ENCODE results near the gene GLE1. TPM values are rescaled to one million over a fixed set of nuclear protein-coding genes. Genes with fewer than 3 reads are reported as not detected.
"Not testable (repeated sequence)": the region's sequence is repeated elsewhere in the genome, so short reads cannot be mapped to it uniquely, and the experiment has no call there.

The GLE1 gene
- total RNA-seq, 1 donor from 2014 or later, result 17.5 TPM

GRCh38 chr9:128577206-128577605, 72.7 kb downstream of the GLE1 start:
- no peak overlapping the region for H3K4me2 ChIP-seq (ENCODE audit: low read length)
- no peaks in the 10 kb centered on the region for H3K27me3 ChIP-seq (ENCODE audit: insufficient read depth, low read length)
- H4K20me1 ChIP-seq (ENCODE audit: insufficient read depth, low read length), result peaks cover 76% of the 10 kb centered on the region
- no peak for FAIRE-seq
- Mint-ChIP-seq H3K27me3 (ENCODE audit: low read depth, unreplicated experiment) (no peaks in the 10 kb centered on the region), H3K27ac (ENCODE audit: unreplicated experiment) (peak overlapping the region; percentile 58), H3K36me3 (ENCODE audit: low read depth, unreplicated experiment) (peaks cover 45% of the 10 kb centered on the region), H3K4me1 (ENCODE audit: low read depth, unreplicated experiment) (peaks cover 14% of the 10 kb centered on the region), H3K9me3 (ENCODE audit: unreplicated experiment) (no peaks in the 10 kb centered on the region), H3K4me3 (ENCODE audit: unreplicated experiment) (no peak overlapping the region)
- DNase-seq (ENCODE audit: low read depth), result no peak
- H3K9me3 ChIP-seq (ENCODE audit: insufficient read depth, low read depth, low read length), result no peaks in the 10 kb centered on the region
- H3K4me3 ChIP-seq (ENCODE audit: insufficient read depth, low read depth, low read length), result no peak overlapping the region
- no peak overlapping the region for H3K9ac ChIP-seq (ENCODE audit: low read length)
- peaks cover 90% of the 10 kb centered on the region for H3K36me3 ChIP-seq (ENCODE audit: insufficient read depth, low read length)
- peaks cover 22% of the 10 kb centered on the region for H3K79me2 ChIP-seq (ENCODE audit: insufficient read depth, low read length)
- H3K4me1 ChIP-seq (ENCODE audit: insufficient read depth, low read length), result peaks cover 11% of the 10 kb centered on the region
- H3K27ac ChIP-seq (ENCODE audit: low read depth, low read length), result no peak overlapping the region
- TF ChIP-seq CTCF (IDR thresholded peaks at IDR 0.05; ENCODE audit: insufficient read depth, low read depth, low read length) (no peak), EZH2 (IDR thresholded peaks at IDR 0.05; ENCODE audit: insufficient read depth, low read length) (no peak)
- H2AFZ ChIP-seq (ENCODE audit: low read depth, low read length), result no peak overlapping the region

GRCh38 chr9:128579194-128579593, 74.7 kb downstream of the GLE1 start:
- no peak overlapping the region for H3K9ac ChIP-seq (ENCODE audit: low read length)
- FAIRE-seq (no peak), DNase-seq (ENCODE audit: low read depth) (no peak)
- peaks cover 95% of the 10 kb centered on the region for H3K36me3 ChIP-seq (ENCODE audit: insufficient read depth, low read length)
- no peaks in the 10 kb centered on the region for H3K9me3 Mint-ChIP-seq (ENCODE audit: unreplicated experiment)
- no peak overlapping the region for H3K4me3 Mint-ChIP-seq (ENCODE audit: unreplicated experiment)
- no peak overlapping the region for H3K4me3 ChIP-seq (ENCODE audit: insufficient read depth, low read depth, low read length)
- no peak overlapping the region for H2AFZ ChIP-seq (ENCODE audit: low read depth, low read length)
- no peaks in the 10 kb centered on the region for H3K27me3 Mint-ChIP-seq (ENCODE audit: low read depth, unreplicated experiment)
- no peak overlapping the region for H3K27ac ChIP-seq (ENCODE audit: low read depth, low read length)
- peaks cover 46% of the 10 kb centered on the region for H3K36me3 Mint-ChIP-seq (ENCODE audit: low read depth, unreplicated experiment)
- peaks cover 11% of the 10 kb centered on the region for H3K4me1 Mint-ChIP-seq (ENCODE audit: low read depth, unreplicated experiment)
- no peak for TF ChIP-seq CTCF (IDR thresholded peaks at IDR 0.05; ENCODE audit: insufficient read depth, low read depth, low read length)
- H3K79me2 ChIP-seq (ENCODE audit: insufficient read depth, low read length), result peaks cover 8% of the 10 kb centered on the region
- no peaks in the 10 kb centered on the region for H3K27me3 ChIP-seq (ENCODE audit: insufficient read depth, low read length)
- H3K4me1 ChIP-seq (ENCODE audit: insufficient read depth, low read length), result peaks cover 11% of the 10 kb centered on the region
- H3K4me2 ChIP-seq (ENCODE audit: low read length), result no peak overlapping the region
- H3K27ac Mint-ChIP-seq (ENCODE audit: unreplicated experiment), result no peak overlapping the region
- peaks cover 75% of the 10 kb centered on the region for H4K20me1 ChIP-seq (ENCODE audit: insufficient read depth, low read length)
- H3K9me3 ChIP-seq (ENCODE audit: insufficient read depth, low read depth, low read length), result no peaks in the 10 kb centered on the region

- no peak overlapping the region for H3K27ac ChIP-seq (ENCODE audit: low read depth, low read length)
- no peak for DNase-seq (ENCODE audit: low read depth)
- H4K20me1 ChIP-seq (ENCODE audit: insufficient read depth, low read length), result peaks cover 73% of the 10 kb centered on the region
- FAIRE-seq, result no peak
- Mint-ChIP-seq H3K4me3 (ENCODE audit: unreplicated experiment) (no peak overlapping the region), H3K27me3 (ENCODE audit: low read depth, unreplicated experiment) (no peaks in the 10 kb centered on the region), H3K9me3 (ENCODE audit: unreplicated experiment) (no peaks in the 10 kb centered on the region), H3K27ac (ENCODE audit: unreplicated experiment) (peak overlapping the region; percentile 24), H3K36me3 (ENCODE audit: low read depth, unreplicated experiment) (peaks cover 44% of the 10 kb centered on the region), H3K4me1 (ENCODE audit: low read depth, unreplicated experiment) (peaks cover under 1% of the 10 kb centered on the region)
- H3K4me3 ChIP-seq (ENCODE audit: insufficient read depth, low read depth, low read length), result no peak overlapping the region
- H3K9ac ChIP-seq (ENCODE audit: low read length), result no peak overlapping the region
- H3K27me3 ChIP-seq (ENCODE audit: insufficient read depth, low read length), result no peaks in the 10 kb centered on the region
- TF ChIP-seq CTCF (IDR thresholded peaks at IDR 0.05; ENCODE audit: insufficient read depth, low read depth, low read length), result no peak
- no peak for TF ChIP-seq EZH2 (IDR thresholded peaks at IDR 0.05; ENCODE audit: insufficient read depth, low read length)
- peaks cover 93% of the 10 kb centered on the region for H3K36me3 ChIP-seq (ENCODE audit: insufficient read depth, low read length)
- no peak overlapping the region for H2AFZ ChIP-seq (ENCODE audit: low read depth, low read length)
- no peaks in the 10 kb centered on the region for H3K9me3 ChIP-seq (ENCODE audit: insufficient read depth, low read depth, low read length)
- no peaks in the 10 kb centered on the region for H3K79me2 ChIP-seq (ENCODE audit: insufficient read depth, low read length)
- no peak overlapping the region for H3K4me2 ChIP-seq (ENCODE audit: low read length)
- H3K4me1 ChIP-seq (ENCODE audit: insufficient read depth, low read length), result peaks cover under 1% of the 10 kb centered on the region
These were observed 76.2 kb downstream of the GLE1 start for GRCh38 chr9:128580731-128581130.

- H4K20me1 ChIP-seq (ENCODE audit: insufficient read depth, low read length), result peaks cover 67% of the 10 kb centered on the region
- H3K4me3 ChIP-seq (ENCODE audit: insufficient read depth, low read depth, low read length); H3K27me3 ChIP-seq (ENCODE audit: insufficient read depth, low read length); H3K9me3 ChIP-seq (ENCODE audit: insufficient read depth, low read depth, low read length); H3K9me3 Mint-ChIP-seq (ENCODE audit: unreplicated experiment); H3K79me2 ChIP-seq (ENCODE audit: insufficient read depth, low read length); H3K4me1 Mint-ChIP-seq (ENCODE audit: low read depth, unreplicated experiment); DNase-seq (ENCODE audit: low read depth); FAIRE-seq; H3K27me3 Mint-ChIP-seq (ENCODE audit: low read depth, unreplicated experiment); H3K9ac ChIP-seq (ENCODE audit: low read length); H3K27ac Mint-ChIP-seq (ENCODE audit: unreplicated experiment); H3K4me1 ChIP-seq (ENCODE audit: insufficient read depth, low read length); H3K4me3 Mint-ChIP-seq (ENCODE audit: unreplicated experiment); H3K27ac ChIP-seq (ENCODE audit: low read depth, low read length); H2AFZ ChIP-seq (ENCODE audit: low read depth, low read length); H3K4me2 ChIP-seq (ENCODE audit: low read length): not testable (repeated sequence)
- peaks cover 83% of the 10 kb centered on the region for H3K36me3 ChIP-seq (ENCODE audit: insufficient read depth, low read length)
- peaks cover 34% of the 10 kb centered on the region for H3K36me3 Mint-ChIP-seq (ENCODE audit: low read depth, unreplicated experiment)
These were observed 80.6 kb downstream of the GLE1 start for GRCh38 chr9:128585155-128585554.

Data from astrocyte (in vitro differentiated cells and primary cell).